Measurements from ENCODE around the gene LRRC8E.
A peak's percentile ranks its signal among the peaks of the same experiment; 100 is the strongest.

LRRC8E gene

DNA sequence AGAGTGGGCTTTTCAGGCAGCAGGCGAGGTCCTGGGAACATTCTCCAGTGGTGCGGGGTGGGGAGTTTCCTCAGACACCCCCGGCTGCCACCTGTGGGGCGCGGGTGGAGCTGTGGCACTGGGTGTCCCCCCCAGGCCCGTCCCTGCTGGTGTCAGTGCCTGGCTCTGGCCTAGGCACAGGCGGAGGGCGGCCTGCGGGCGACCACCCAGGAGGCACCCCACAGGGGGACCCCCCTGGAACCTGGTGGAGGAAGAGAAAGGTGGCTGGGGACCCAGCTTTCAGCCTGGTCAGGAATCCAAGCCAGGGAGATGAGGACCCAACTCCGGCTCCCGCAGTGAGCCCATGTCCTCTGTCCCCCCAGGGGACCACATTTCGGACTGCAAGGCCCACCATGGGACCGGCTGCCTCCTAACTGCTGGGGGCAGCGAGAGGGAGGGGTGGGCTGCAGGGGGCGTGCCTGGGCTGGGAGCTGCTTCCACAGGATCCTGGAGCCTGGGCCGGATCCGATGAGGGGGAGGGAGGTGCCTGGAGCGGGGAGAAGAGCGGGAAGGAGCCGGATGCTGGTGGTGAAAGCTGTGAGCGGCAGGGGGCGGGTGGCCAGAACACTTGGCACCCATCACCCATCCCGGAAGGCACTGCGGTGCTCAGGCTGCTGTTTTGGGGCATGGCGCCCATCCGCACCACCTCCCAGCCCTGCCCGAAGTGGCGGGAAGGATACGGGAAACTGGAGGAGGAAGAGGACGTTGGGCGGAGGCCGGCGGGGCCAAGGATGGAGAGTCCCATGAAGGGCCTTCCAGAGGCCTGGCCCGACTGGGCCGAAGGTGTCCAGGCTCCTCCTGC, 43.1 kb downstream of the LRRC8E start:
- H3K4me1 ChIP-seq (ENCODE audit: control insufficient read depth, insufficient read depth, low read length) = peaks cover 52% of the 10 kb centered on the region
- H3K4me3 ChIP-seq (ENCODE audit: low read length in 2 of 2) = peak overlapping the region in 1 of 2 donors; percentile 15
- H3K36me3 ChIP-seq (ENCODE audit: control insufficient read depth in 2 of 2, insufficient read depth in 2 of 2, low read length in 2 of 2) = peaks cover 32% of the 10 kb centered on the region in 2 donors
- H3K9me3 ChIP-seq (ENCODE audit: control insufficient read depth in 2 of 2, low read length in 2 of 2) = no peaks in the 10 kb centered on the region
- H3K27ac ChIP-seq (ENCODE audit: low read length) = peak overlapping the region; percentile 93
- peak overlapping the region in 1 of 2 donors; percentile 48 for H3K9ac ChIP-seq (ENCODE audit: low read length in 2 of 2)
- no peaks in the 10 kb centered on the region for H3K27me3 ChIP-seq (ENCODE audit: control insufficient read depth in 1 of 2, insufficient read depth in 2 of 2, low read length in 2 of 2)

DNA sequence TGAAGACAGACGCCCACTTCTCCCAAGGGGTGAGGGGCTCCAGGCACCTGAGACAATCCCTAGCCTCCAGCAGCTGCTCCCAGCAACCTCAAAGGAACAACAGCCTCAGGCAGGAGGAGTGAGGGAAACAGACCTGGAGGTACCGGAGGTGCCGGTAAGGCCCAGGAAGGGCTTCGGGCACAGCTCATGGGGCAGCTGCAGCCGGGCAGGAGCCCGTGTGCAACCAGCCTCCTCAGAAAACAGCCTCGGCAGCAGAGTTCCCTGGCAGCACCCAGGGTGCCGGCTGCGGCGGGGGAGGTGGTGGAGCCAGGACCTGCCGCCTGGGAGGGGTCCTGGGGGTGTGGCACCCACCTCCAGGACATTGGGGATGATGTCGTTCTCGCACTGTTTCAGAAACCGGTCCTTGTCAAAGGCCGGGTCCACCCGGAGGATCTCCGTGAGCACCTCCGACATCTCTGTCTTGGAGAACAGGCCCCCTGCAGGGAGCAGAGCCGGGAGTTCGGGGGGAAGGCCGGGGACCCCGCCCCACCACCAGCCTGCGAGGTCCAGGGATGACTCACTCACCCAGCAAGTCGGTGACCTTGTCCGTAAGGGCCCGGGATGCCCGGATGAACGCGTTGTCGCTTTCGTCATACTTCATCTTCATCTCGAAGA, 44.1 kb downstream of the LRRC8E start:
- H3K36me3 ChIP-seq (ENCODE audit: control insufficient read depth in 2 of 2, insufficient read depth in 2 of 2, low read length in 2 of 2) = peaks cover 35 to 38% of the 10 kb centered on the region in 2 donors
- peak overlapping the region; percentile 93 for H3K27ac ChIP-seq (ENCODE audit: low read length)
- H3K4me3 ChIP-seq (ENCODE audit: low read length in 2 of 2) = no peak overlapping the region

DNA sequence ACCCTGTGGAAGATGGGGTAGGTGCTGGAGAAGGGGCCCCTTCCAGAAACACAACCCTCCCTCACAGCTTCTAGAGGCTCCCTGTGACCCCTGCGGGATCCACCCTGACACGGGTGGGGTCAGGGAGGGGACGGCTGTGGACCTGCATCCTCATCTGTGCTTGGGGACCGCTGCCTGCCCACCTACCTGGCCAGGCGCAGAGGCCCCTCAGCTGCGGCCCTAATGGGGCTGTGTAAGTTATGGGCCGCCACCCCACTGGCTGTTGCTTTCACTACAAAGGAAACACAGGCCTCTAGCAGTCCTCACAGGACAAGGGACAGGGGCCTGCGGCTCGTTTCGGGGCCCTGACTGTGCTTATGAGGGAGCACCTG, 44.6 kb downstream of the LRRC8E start:
- no peak overlapping the region for H3K9ac ChIP-seq (ENCODE audit: low read length in 2 of 2)
- H3K4me3 ChIP-seq (ENCODE audit: low read length in 2 of 2) = no peak overlapping the region
- no peak overlapping the region for H3K27ac ChIP-seq (ENCODE audit: low read length)
- H3K27me3 ChIP-seq (ENCODE audit: control insufficient read depth in 1 of 2, insufficient read depth in 2 of 2, low read length in 2 of 2) = no peaks in the 10 kb centered on the region
- peaks cover 38% of the 10 kb centered on the region for H3K4me1 ChIP-seq (ENCODE audit: control insufficient read depth, insufficient read depth, low read length)
- peaks cover 40 to 41% of the 10 kb centered on the region in 2 donors for H3K36me3 ChIP-seq (ENCODE audit: control insufficient read depth in 2 of 2, insufficient read depth in 2 of 2, low read length in 2 of 2)
- H3K9me3 ChIP-seq (ENCODE audit: control insufficient read depth in 2 of 2, low read length in 2 of 2) = no peaks in the 10 kb centered on the region

More for the DNA sequence above, 44.1 kb downstream of the LRRC8E start:
- peaks cover 44% of the 10 kb centered on the region for H3K4me1 ChIP-seq (ENCODE audit: control insufficient read depth, insufficient read depth, low read length)
- no peaks in the 10 kb centered on the region for H3K9me3 ChIP-seq (ENCODE audit: control insufficient read depth in 2 of 2, low read length in 2 of 2)
- H3K9ac ChIP-seq (ENCODE audit: low read length in 2 of 2) = no peak overlapping the region
- no peaks in the 10 kb centered on the region for H3K27me3 ChIP-seq (ENCODE audit: control insufficient read depth in 1 of 2, insufficient read depth in 2 of 2, low read length in 2 of 2)

DNA sequence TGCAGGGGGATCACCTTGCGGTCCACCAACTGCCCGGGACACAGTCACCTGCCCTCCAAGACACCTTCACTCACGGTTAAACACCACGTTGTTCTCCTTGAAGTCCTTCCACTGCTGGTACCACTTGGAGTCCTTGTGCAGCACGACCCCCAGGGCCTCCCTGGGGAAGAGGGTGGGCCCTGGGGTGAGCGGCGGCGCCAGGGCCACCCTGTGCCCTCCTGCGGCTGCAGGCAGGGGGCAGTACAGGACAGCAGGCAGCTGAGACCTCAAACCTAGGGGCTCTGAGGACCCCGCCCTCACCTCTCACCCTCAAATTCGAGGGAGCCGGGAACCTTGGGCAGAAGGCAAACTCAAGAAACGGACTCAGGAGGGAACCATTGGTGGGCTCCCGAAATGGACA, 45.1 kb downstream of the LRRC8E start:
- no peak overlapping the region for H3K27ac ChIP-seq (ENCODE audit: low read length)
- peaks cover 33% of the 10 kb centered on the region for H3K4me1 ChIP-seq (ENCODE audit: control insufficient read depth, insufficient read depth, low read length)
- H3K9me3 ChIP-seq (ENCODE audit: control insufficient read depth in 2 of 2, low read length in 2 of 2) = no peaks in the 10 kb centered on the region
- H3K9ac ChIP-seq (ENCODE audit: low read length in 2 of 2) = no peak overlapping the region
- H3K36me3 ChIP-seq (ENCODE audit: control insufficient read depth in 2 of 2, insufficient read depth in 2 of 2, low read length in 2 of 2) = peaks cover 42 to 43% of the 10 kb centered on the region in 2 donors
- no peaks in the 10 kb centered on the region for H3K27me3 ChIP-seq (ENCODE audit: control insufficient read depth in 1 of 2, insufficient read depth in 2 of 2, low read length in 2 of 2)
- H3K4me3 ChIP-seq (ENCODE audit: low read length in 2 of 2) = no peak overlapping the region

DNA sequence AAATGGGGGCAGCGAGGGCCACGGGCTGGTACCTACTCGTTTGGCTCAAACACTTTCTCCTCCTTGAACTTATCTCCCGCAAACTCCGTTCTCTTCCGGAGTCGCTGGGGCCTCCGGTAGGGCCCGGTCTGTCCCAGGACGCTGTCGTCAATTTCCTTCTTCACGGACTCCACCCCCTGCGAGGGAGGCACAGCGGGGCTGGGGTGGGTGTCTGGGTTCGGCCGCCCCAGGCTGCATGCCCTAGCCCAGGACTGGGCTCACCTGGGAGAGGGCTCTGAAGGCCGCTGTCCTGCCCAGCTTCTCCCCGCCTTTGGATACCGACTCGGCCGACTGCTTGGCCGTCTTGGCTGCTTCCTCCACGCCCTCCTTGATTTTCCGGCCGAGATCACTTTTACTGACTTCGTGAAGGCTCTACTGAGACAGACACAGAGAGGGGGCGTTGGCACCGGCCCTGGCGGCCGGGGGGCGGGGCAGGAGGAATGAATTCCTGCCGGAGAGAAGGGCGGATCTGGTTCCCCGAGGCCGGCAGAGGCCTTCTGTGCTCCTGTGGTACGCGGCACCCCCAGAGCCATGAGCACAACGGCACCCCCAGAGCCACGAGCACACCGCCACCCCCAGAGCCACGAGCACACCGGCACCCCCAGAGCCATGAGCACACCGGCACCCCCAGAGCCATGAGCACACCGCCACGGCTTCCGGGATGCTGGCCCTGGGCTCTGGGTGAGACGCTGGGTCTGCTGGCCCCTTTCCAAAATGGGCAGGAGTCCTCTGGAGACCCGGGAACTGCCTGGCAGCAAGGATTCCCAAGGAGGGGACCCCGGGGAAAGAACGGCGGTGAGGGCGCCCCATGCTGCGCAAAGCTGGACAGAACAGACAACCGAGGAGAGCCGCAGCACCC, 45.8 kb downstream of the LRRC8E start:
- no peaks in the 10 kb centered on the region for H3K9me3 ChIP-seq (ENCODE audit: control insufficient read depth in 2 of 2, low read length in 2 of 2)
- no peak overlapping the region for H3K4me3 ChIP-seq (ENCODE audit: low read length in 2 of 2)
- H3K27ac ChIP-seq (ENCODE audit: low read length) = no peak overlapping the region

DNA sequence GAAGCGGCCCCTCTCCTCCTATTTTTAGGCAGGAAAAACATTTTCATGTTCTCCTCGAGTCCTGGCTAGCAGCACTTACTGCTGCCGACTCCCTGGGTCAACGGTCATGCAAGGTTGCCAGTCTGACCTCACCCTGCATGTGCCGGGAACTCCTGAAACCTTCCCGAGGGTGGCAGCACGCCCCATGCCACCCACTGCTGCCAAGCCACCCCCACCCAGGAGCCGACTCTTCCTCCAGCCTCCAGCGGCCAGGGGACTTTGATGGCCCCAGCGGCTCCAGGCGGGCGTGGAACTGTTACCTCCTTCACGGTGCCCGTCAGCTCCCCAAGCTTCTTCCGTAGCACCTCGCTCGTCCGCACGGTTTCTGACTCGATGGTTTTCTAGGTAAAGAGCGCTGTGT, 46.5 kb downstream of the LRRC8E start:
- no peak overlapping the region for H3K9ac ChIP-seq (ENCODE audit: low read length in 2 of 2)
- H3K36me3 ChIP-seq (ENCODE audit: control insufficient read depth in 2 of 2, insufficient read depth in 2 of 2, low read length in 2 of 2) = peaks cover 46 to 48% of the 10 kb centered on the region in 2 donors
- no peaks in the 10 kb centered on the region for H3K27me3 ChIP-seq (ENCODE audit: control insufficient read depth in 1 of 2, insufficient read depth in 2 of 2, low read length in 2 of 2)
- no peak overlapping the region for H3K27ac ChIP-seq (ENCODE audit: low read length)
- peaks cover 22% of the 10 kb centered on the region for H3K4me1 ChIP-seq (ENCODE audit: control insufficient read depth, insufficient read depth, low read length)
- H3K9me3 ChIP-seq (ENCODE audit: control insufficient read depth in 2 of 2, low read length in 2 of 2) = no peaks in the 10 kb centered on the region
- H3K4me3 ChIP-seq (ENCODE audit: low read length in 2 of 2) = no peak overlapping the region

More for the DNA sequence above, 45.8 kb downstream of the LRRC8E start:
- Histone ChIP-seq H3K36me3 (ENCODE audit: control insufficient read depth in 2 of 2, insufficient read depth in 2 of 2, low read length in 2 of 2) (peaks cover 44 to 47% of the 10 kb centered on the region in 2 donors), H3K27me3 (ENCODE audit: control insufficient read depth in 1 of 2, insufficient read depth in 2 of 2, low read length in 2 of 2) (no peaks in the 10 kb centered on the region), H3K4me1 (ENCODE audit: control insufficient read depth, insufficient read depth, low read length) (peaks cover 28% of the 10 kb centered on the region), H3K9ac (ENCODE audit: low read length in 2 of 2) (no peak overlapping the region)

DNA sequence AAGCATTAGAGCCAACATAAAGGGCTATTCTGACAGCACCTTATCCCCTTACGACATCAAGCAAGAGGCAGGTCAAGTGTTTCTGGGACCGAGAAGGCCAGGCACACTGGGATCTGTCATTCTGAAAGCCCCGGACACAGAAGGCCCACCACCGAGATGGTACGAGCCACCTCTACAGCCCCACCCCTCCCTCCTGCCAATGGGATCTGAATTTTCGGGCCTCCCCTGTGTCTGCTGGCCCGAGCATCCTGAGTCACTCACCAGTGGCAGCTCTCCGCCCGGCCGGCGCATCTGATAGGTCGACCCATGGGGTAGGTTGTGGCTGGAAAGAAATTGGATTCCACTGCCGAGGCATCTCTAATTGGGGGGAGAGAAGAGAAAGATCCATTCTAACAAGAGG, 52.5 kb downstream of the LRRC8E start:
- H3K4me1 ChIP-seq (ENCODE audit: control insufficient read depth, insufficient read depth, low read length) = peaks cover 36% of the 10 kb centered on the region

DNA sequence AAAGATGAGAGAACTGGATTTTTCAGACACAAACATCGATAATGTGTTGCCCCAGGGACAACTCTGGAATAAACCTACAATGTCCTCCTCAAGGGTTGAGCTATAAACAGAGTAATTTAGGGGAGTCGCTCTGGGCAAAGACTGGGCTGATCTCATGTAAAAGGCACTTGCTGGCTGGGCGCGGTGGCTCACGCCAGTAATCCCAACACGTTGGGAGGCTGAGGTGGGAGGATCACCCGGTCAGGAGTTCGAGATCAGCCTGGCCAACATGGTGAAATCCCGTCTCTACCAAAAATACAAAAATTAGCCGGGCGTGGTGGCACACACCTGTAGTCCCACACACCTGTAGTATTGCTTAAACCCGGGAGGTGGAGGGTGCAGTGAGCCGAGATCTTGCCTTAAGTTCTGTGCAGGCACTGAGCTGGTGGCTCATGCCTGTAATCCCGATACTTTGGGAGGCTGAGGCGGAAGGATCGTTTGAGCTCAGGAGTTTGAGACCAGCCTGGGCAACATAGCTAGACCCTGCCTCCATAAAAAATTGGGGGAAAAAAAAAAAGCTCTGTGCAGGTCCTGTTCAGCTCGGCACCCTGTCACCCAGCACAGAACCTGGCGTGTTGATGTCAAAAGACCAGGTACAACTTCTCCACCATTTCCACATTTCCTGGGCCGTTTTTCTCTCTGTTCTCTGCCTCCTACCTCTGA, 53.7 kb downstream of the LRRC8E start:
- H3K36me3 ChIP-seq (ENCODE audit: control insufficient read depth in 2 of 2, insufficient read depth in 2 of 2, low read length in 2 of 2) = peaks cover 19 to 29% of the 10 kb centered on the region in 2 donors
- H3K9me3 ChIP-seq (ENCODE audit: control insufficient read depth in 2 of 2, low read length in 2 of 2) = no peaks in the 10 kb centered on the region
- peak overlapping the region; percentile 81 to 92 for H3K4me3 ChIP-seq (ENCODE audit: low read length in 2 of 2)
- H3K27ac ChIP-seq (ENCODE audit: low read length) = no peak overlapping the region
- H3K9ac ChIP-seq (ENCODE audit: low read length in 2 of 2) = peak overlapping the region in 1 of 2 donors; percentile 96
- H3K4me1 ChIP-seq (ENCODE audit: control insufficient read depth, insufficient read depth, low read length) = peaks cover 36% of the 10 kb centered on the region
- H3K27me3 ChIP-seq (ENCODE audit: control insufficient read depth in 1 of 2, insufficient read depth in 2 of 2, low read length in 2 of 2) = no peaks in the 10 kb centered on the region

More for the DNA sequence above, 52.5 kb downstream of the LRRC8E start:
- Histone ChIP-seq H3K4me3 (ENCODE audit: low read length in 2 of 2) (no peak overlapping the region), H3K9ac (ENCODE audit: low read length in 2 of 2) (no peak overlapping the region), H3K27ac (ENCODE audit: low read length) (no peak overlapping the region), H3K36me3 (ENCODE audit: control insufficient read depth in 2 of 2, insufficient read depth in 2 of 2, low read length in 2 of 2) (peaks cover 25 to 29% of the 10 kb centered on the region in 2 donors), H3K9me3 (ENCODE audit: control insufficient read depth in 2 of 2, low read length in 2 of 2) (no peaks in the 10 kb centered on the region), H3K27me3 (ENCODE audit: control insufficient read depth in 1 of 2, insufficient read depth in 2 of 2, low read length in 2 of 2) (no peaks in the 10 kb centered on the region)

DNA sequence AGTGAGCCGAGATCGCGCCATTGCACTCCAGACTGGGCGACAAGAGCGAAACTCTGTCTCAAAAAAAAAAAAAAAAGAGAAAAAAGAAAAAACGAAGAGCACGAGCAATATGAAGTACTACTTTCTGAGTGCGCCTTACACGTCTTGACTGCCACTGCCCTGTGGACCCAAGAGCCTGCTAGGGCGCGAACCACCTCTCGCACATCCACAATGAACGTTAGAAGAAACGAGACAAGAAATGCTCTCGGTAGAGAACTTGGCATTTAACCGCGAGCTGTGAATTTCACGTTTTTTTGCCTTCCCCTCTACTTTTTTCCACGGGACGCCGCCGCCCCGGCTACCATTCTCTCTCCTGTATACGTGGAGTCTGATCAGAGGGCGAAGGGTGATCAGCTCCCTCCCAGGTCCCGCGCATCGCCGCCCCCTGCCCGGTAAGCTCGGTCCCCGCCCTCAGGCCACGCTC, 54.7 kb downstream of the LRRC8E start:
- Histone ChIP-seq H3K9me3 (ENCODE audit: control insufficient read depth in 2 of 2, low read length in 2 of 2) (no peaks in the 10 kb centered on the region), H3K4me1 (ENCODE audit: control insufficient read depth, insufficient read depth, low read length) (peaks cover 36% of the 10 kb centered on the region), H3K36me3 (ENCODE audit: control insufficient read depth in 2 of 2, insufficient read depth in 2 of 2, low read length in 2 of 2) (peaks cover 13 to 20% of the 10 kb centered on the region in 2 donors), H3K4me3 (ENCODE audit: low read length in 2 of 2) (peak overlapping the region; percentile 81 to 92), H3K27ac (ENCODE audit: low read length) (peak overlapping the region; percentile 99), H3K27me3 (ENCODE audit: control insufficient read depth in 1 of 2, insufficient read depth in 2 of 2, low read length in 2 of 2) (no peaks in the 10 kb centered on the region), H3K9ac (ENCODE audit: low read length in 2 of 2) (peak overlapping the region; percentile 96 to 99)
